BJ (cell line): ENCODE results near the gene VSIG8. TPM values are rescaled to one million over a fixed set of nuclear protein-coding genes. Genes with fewer than 3 reads are reported as not detected.

Experiments
- CTCF ChIA-PET: fragments of 350-600 bp; formaldehyde crosslinking; extraction: SDS; loops from one replicate; lab custom pipeline; 2021; ENCODE audit warnings: antibody characterized with exemption, inconsistent platforms; lab: Yijun Ruan, JAX
- POLR2A ChIA-PET: fragments of 300-600 bp; sonication (Branson Sonifier 250); formaldehyde crosslinking; extraction: SDS; loops from one replicate; lab custom pipeline; 2021; ENCODE audit warnings: antibody characterized with exemption; lab: Charles Lee
- DNase-seq: peaks from one replicate; pipeline ENCODE4 v3.0.0-alpha.2; 2011; ENCODE audit warnings: low read depth
- H3K27me3 ChIP-seq: 2 replicates; pipeline ENCODE4 v1.6.0; 2011; ENCODE audit warnings: low read length; ENCODE audit not compliant: control insufficient read depth, insufficient read depth
- H3K36me3 ChIP-seq: 2 replicates; pipeline ENCODE4 v1.5.1; 2011; ENCODE audit warnings: low read length; ENCODE audit not compliant: control insufficient read depth, insufficient read depth
- H3K4me3 ChIP-seq: 2 replicates; pipeline ENCODE4 v1.5.1; 2011; ENCODE audit warnings: low read depth, mild to moderate bottlenecking, control low read depth, low read length
- polyA plus RNA-seq: library from polyadenylated mRNA; depleted of rRNA; stranded (reverse); fragments of >200 nt; gene quantifications from 2 replicates; pipeline ENCODE4 v1.2.3, GENCODE V29; 2011
- TF ChIP-seq, protein P1 (sequence below): IDR thresholded peaks from 2 replicates; pipeline ENCODE4 v1.5.1; 2011; ENCODE audit warnings: low read depth, mild to moderate bottlenecking, control low read depth, inconsistent platforms, low read length, moderate library complexity; ENCODE audit not compliant: insufficient read depth

The VSIG8 gene
- polyA plus RNA-seq, 1 experiment, result not detected

DNA sequence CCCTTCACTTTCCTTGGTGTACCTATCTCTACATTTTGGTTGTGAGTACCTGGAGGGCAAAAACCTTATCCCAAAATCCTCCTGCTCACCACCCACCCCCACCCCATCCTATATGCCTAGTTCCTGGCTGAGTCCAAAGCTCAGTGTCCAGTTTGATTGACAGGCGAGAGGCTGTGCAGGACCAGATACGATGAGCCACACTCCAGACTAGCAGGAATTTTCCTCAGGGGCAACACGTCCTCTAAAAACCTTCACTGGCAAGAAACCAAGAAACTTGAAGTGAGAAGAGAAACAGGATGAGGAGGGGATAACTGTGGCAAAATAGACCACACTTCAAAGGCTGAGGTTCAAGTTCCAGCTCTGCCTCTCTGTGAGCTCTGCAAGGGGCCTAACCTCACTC lies 36.9 kb downstream of the VSIG8 start:
- CTCF ChIA-PET, result interaction anchor here (1.4 to 1.6 kb wide), 2 partner anchors 21 to 27 kb away, joined by 3 to 4 read pairs; no protein-coding TSS in a partner anchor
- POLR2A ChIA-PET, result interaction anchor here (0.6 kb wide), 1 partner anchor 9 kb away, joined by 16 read pairs; no protein-coding TSS in a partner anchor
- no peak for DNase-seq
- Histone ChIP-seq H3K36me3 (no peaks in the 10 kb centered on the region), H3K27me3 (peaks cover 13% of the 10 kb centered on the region), H3K4me3 (no peak overlapping the region)
- TF ChIP-seq, protein P1, sequence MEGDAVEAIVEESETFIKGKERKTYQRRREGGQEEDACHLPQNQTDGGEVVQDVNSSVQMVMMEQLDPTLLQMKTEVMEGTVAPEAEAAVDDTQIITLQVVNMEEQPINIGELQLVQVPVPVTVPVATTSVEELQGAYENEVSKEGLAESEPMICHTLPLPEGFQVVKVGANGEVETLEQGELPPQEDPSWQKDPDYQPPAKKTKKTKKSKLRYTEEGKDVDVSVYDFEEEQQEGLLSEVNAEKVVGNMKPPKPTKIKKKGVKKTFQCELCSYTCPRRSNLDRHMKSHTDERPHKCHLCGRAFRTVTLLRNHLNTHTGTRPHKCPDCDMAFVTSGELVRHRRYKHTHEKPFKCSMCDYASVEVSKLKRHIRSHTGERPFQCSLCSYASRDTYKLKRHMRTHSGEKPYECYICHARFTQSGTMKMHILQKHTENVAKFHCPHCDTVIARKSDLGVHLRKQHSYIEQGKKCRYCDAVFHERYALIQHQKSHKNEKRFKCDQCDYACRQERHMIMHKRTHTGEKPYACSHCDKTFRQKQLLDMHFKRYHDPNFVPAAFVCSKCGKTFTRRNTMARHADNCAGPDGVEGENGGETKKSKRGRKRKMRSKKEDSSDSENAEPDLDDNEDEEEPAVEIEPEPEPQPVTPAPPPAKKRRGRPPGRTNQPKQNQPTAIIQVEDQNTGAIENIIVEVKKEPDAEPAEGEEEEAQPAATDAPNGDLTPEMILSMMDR, result no peak

DNA sequence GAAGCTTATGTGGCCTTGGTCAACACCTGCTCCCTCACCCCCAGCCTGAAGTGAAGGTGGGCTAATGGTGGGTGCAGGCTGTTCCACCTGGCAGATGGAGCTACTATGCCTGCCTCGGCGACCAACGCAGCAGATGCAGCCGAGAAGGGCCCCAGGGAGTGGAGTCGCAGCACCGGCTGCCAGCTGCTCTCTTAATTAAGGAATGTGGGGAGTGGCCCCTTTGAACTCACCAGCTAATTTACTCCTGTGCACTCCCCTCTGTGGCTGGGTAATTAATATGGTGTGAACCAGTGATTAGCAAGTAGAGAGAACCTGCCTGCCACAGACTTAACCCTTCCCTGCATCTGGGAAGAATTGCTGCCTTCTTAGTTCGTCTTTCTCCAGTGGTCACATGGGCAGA lies 39.1 kb downstream of the VSIG8 start:
- H3K27me3 ChIP-seq, result peaks cover 17% of the 10 kb centered on the region
- POLR2A ChIA-PET, result no interaction called here
- TF ChIP-seq, protein P1, result no peak
- H3K36me3 ChIP-seq, result no peaks in the 10 kb centered on the region
- H3K4me3 ChIP-seq, result no peak overlapping the region
- CTCF ChIA-PET, result interaction anchor here (1.1 to 1.5 kb wide), 3 partner anchors 9 to 24 kb away, joined by 3 to 5 read pairs (median 3); no protein-coding TSS in a partner anchor
- no peak for DNase-seq

DNA sequence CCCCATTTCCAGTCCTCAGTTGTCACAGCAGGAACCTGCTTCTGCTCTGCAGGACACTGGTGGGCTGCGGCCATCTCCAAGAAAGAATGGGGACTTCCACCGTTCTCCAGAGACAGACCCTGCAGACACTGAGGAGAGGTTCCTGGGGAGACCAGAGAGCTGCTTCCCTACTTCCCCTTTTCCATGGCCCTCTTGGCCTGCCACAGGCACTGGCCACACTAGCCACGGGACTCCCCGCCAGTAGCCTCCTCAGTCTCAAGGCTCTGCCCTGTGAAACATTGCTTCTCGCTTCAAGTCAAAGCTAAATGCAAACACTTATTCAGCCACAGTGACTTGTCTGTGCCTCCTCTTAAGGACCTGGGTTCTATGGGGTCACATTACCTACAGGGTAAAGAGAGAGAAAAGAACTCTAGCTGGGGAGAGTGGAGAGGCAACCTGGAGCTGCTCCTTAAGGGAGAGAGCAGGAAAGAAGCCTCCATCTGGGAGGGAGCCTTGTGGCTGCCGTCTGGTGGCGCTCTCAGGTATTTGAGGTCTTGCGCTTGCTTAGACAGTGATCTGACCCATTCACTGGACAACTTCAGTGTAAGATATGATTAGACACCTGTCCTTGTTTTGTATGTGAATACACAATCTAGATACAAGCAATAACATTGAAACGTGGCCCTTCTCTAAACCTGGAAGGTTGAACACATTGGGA lies 41.1 kb downstream of the VSIG8 start:
- DNase-seq, result no peak
- peaks cover 17% of the 10 kb centered on the region for H3K27me3 ChIP-seq
- ChIA-PET CTCF (interaction anchor here (1.0 kb wide), 1 partner anchor 22 kb away, joined by 6 read pairs; no protein-coding TSS in a partner anchor), POLR2A (no interaction called here)
- TF ChIP-seq, protein P1, result no peak
- H3K4me3 ChIP-seq, result no peak overlapping the region
- no peaks in the 10 kb centered on the region for H3K36me3 ChIP-seq

DNA sequence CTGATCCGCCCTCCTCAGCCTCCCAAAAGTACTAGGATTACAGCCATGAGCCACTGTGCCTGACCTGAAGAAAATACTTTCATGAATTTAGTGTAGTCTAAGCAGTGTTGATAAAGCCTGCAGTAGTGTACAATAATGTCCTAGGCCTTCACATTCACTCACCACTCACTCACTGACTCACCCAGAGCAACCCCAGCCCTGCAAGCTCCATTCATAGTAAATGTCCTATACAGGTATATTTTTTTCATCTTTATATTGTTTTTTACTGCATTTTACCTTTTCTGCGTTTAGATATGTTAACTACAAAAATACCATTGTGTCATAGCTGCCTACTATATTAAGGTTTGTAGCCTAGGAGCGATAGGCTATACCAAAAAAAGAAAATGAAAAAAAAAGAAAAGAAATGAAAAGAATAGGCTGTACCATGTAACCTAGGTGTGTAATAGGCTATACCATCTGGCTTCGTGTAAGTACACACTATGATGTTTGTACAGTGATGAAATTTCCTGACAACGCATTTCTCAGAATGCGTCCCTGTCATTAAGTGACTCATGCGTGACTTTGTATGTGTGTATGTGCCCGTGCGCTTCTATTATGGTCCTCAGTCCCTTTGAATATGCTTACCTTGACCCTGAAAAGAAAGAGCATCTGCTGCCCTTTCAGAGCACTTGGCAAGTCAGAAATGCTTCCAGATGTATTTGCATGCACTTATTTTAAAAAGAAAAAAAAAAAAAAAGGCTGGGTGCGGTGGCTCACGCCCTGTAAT lies 45.0 kb downstream of the VSIG8 start:
- H3K4me3 ChIP-seq, result no peak overlapping the region
- no peak for DNase-seq
- H3K36me3 ChIP-seq, result no peaks in the 10 kb centered on the region
- CTCF ChIA-PET, result interaction anchor here (1.2 to 2.6 kb wide), 2 partner anchors 18 to 656 kb away, joined by 3 to 16 read pairs; no protein-coding TSS in a partner anchor
- H3K27me3 ChIP-seq, result peaks cover 18% of the 10 kb centered on the region
- POLR2A ChIA-PET, result interaction anchor here (0.6 kb wide), 1 partner anchor 8 kb away, joined by 16 read pairs; no protein-coding TSS in a partner anchor
- TF ChIP-seq, protein P1, result no peak

DNA sequence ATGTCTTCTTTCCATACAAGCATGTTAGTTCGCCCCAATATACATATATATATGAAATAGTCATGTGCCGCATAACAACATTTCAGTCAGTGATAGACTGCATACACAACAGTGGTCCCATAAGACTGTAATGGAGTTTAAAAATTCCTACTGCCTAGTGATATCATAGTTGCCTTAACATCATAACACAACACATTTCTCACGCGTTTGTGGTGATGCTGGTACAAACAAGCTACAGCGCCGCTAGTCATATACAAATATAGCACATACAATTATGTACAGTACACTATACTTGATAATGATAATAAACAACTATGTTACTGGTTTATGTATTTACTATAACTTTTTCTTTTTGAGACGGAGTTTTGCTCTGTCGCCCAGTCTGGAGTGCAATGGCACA lies 46.5 kb downstream of the VSIG8 start:
- POLR2A ChIA-PET, result no interaction called here
- H3K36me3 ChIP-seq, result no peaks in the 10 kb centered on the region
- TF ChIP-seq, protein P1, result no peak
- CTCF ChIA-PET, result interaction anchor here (2.6 kb wide), 1 partner anchor 17 kb away, joined by 16 read pairs; no protein-coding TSS in a partner anchor
- H3K4me3 ChIP-seq, result no peak overlapping the region
- DNase-seq, result no peak
- peaks cover 8% of the 10 kb centered on the region for H3K27me3 ChIP-seq
